ENCODE measurements around the gene BABAM2. TPM values are rescaled to one million over a fixed set of nuclear protein-coding genes. Genes with fewer than 3 reads are reported as not detected.

BABAM2 gene
- total and polyA plus RNA-seq, 2 of the 4 experiments (the other 2 are of a cell fraction): 20.9 to 23.1 TPM

DNA sequence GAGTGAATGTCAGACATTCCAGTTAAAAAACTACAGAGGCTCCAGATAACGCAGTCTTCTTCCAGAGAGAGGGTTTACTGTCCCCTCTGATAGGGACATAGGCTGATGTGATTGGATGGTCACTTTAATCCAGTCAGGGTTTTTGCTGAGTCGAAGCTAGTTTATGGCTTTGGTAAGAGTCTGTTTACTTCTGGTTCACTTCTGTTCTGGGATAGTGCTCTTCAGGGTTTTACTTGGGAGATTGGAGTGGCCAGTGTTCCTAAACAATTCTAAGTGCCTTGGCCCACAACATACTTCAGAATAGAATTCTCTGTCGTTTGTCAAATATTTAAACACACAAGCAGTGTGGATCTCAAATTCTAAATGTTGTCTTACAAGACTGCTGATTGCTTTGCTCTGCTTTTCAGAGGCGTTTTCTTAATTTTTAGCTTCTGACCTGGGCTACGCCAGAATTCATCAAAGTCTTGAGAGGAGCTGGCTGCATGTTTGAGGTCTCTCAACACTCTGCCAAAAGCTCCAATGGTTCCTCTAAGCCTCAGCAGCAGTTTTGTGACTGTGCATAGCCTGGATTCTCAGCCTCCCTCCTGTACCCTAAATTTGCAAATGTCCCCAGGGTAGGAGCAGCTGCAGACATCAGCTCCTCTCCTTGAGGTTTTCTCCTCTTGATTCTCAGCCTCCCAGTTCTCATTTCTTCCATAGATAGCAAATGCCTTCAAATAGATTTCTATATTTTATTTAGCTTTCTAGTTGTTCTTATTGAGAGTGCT lies 105.8 kb downstream of the BABAM2 start:
- Histone ChIP-seq H4K91ac (ENCODE audit: insufficient read depth, low read depth, low read length) (no peak overlapping the region), H4K5ac (ENCODE audit: low read depth, low read length) (no peak overlapping the region; the same call in 1 of the 2 replicates), H3K4me1 (ENCODE audit: control insufficient read depth, insufficient read depth, low read length) (peaks cover 6% of the 10 kb centered on the region), H3K27me3 (ENCODE audit: control insufficient read depth, insufficient read depth, low read length) (no peaks in the 10 kb centered on the region), H2BK120ac (ENCODE audit: low read depth, low read length) (no peak overlapping the region), H3K79me1 (ENCODE audit: low read depth in 1 of 2, low read length in 2 of 2) (peaks cover 11 to 13% of the 10 kb centered on the region in 2 experiments), H2AFZ (replicated peaks; ENCODE audit: low read length, poor library complexity) (no peak overlapping the region), H3K23ac (ENCODE audit: low read depth, low read length) (no peak overlapping the region), H3K4me2 (ENCODE audit: low read depth, low read length) (no peak overlapping the region), H2BK5ac (ENCODE audit: low read depth, low read length, poor library complexity, severe bottlenecking) (no peak overlapping the region), H3K36me3 (ENCODE audit: control insufficient read depth, insufficient read depth, low read length) (no peaks in the 10 kb centered on the region), H3K4me3 (ENCODE audit: insufficient read depth, low read depth, low read length) (no peak overlapping the region), H2AK5ac (ENCODE audit: low read depth, low read length) (no peak overlapping the region), H3K4ac (ENCODE audit: low read depth, low read length) (no peak overlapping the region), H4K8ac (ENCODE audit: low read depth in 2 of 2, low read length in 2 of 2) (no peak overlapping the region), H4K20me1 (ENCODE audit: insufficient read depth, low read length) (no peaks in the 10 kb centered on the region), H3K56ac (ENCODE audit: extremely low read depth, insufficient read depth, low read length) (no peak overlapping the region), H3K9ac (ENCODE audit: low read depth, low read length) (no peak overlapping the region), H2BK15ac (ENCODE audit: low read depth, low read length) (no peak overlapping the region), H2BK20ac (ENCODE audit: low read depth, low read length) (no peak overlapping the region), H3K18ac (ENCODE audit: low read depth, low read length) (no peak overlapping the region), H3K9me1 (ENCODE audit: insufficient read depth, low read length) (peaks cover 5% of the 10 kb centered on the region), H3K27ac (ENCODE audit: insufficient read depth, low read length) (no peak overlapping the region), H3K9me3 (ENCODE audit: control insufficient read depth, insufficient read depth, low read length) (peaks cover 2% of the 10 kb centered on the region), H2AK9ac (replicated peaks; ENCODE audit: low read depth, low read length, poor library complexity) (no peak overlapping the region), H3K14ac (replicated peaks; ENCODE audit: low read depth, low read length) (0 out of 2 replicates have a peak overlapping the region, but pooled peaks have one; percentile 3)
- ChIA-PET POLR2A (ENCODE audit: unreplicated experiment) (interaction anchor here (0.6 kb wide), 1 partner anchor 29 kb away, joined by 7 read pairs; no protein-coding TSS in a partner anchor), CTCF (interaction anchor here (0.7 to 1.0 kb wide), 2 partner anchors 40 to 110 kb away, joined by 3 to 4 read pairs; no protein-coding TSS in a partner anchor)
- dilution Hi-C loops (cut with HindIII; ENCODE audit: low sequenced_read_pairs, unreplicated experiment) (no loop called here), in situ Hi-C loops (cut with MboI; ENCODE audit: low sequenced_read_pairs) (no loop called here), intact Hi-C loops (cut with micrococcal nuclease) (no loop called here)
- BruUV-seq (replicated peaks): no TSS peak
- WGBS, 2 experiments (ENCODE audit: extremely low coverage in 2 of 2, insufficient read length in 1 of 2): 97% methylated on average over 4 of the region's 5 CpGs; no CpG with 5 or more reads in 1 of the 2 experiments
- no peak for TF ChIP-seq RCOR1 (IDR thresholded peaks at IDR 0.05; ENCODE audit: insufficient replicate concordance, low read length)
- no peak for TF ChIP-seq MAZ (IDR thresholded peaks at IDR 0.05; ENCODE audit: borderline replicate concordance, low read depth, low read length)
- TF ChIP-seq, protein P1, sequence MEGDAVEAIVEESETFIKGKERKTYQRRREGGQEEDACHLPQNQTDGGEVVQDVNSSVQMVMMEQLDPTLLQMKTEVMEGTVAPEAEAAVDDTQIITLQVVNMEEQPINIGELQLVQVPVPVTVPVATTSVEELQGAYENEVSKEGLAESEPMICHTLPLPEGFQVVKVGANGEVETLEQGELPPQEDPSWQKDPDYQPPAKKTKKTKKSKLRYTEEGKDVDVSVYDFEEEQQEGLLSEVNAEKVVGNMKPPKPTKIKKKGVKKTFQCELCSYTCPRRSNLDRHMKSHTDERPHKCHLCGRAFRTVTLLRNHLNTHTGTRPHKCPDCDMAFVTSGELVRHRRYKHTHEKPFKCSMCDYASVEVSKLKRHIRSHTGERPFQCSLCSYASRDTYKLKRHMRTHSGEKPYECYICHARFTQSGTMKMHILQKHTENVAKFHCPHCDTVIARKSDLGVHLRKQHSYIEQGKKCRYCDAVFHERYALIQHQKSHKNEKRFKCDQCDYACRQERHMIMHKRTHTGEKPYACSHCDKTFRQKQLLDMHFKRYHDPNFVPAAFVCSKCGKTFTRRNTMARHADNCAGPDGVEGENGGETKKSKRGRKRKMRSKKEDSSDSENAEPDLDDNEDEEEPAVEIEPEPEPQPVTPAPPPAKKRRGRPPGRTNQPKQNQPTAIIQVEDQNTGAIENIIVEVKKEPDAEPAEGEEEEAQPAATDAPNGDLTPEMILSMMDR (conservative IDR thresholded peaks at IDR 0.05; ENCODE audit: low read depth, low read length): no peak
- TF ChIP-seq, protein P2, sequence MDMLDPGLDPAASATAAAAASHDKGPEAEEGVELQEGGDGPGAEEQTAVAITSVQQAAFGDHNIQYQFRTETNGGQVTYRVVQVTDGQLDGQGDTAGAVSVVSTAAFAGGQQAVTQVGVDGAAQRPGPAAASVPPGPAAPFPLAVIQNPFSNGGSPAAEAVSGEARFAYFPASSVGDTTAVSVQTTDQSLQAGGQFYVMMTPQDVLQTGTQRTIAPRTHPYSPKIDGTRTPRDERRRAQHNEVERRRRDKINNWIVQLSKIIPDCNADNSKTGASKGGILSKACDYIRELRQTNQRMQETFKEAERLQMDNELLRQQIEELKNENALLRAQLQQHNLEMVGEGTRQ (IDR thresholded peaks at IDR 0.05; ENCODE audit: low read depth, low read length): no peak
- TF ChIP-seq MAFK (IDR thresholded peaks at IDR 0.05; ENCODE audit: low read depth, low read length): no peak
- no peak for TF ChIP-seq NFE2L2 (IDR thresholded peaks at IDR 0.05; ENCODE audit: low read depth, low read length)
- no peak for TF ChIP-seq SMC3 (IDR thresholded peaks at IDR 0.05; ENCODE audit: low read depth, low read length)
- no peak for TF ChIP-seq RFX5 (IDR thresholded peaks at IDR 0.05; ENCODE audit: low read depth, low read length)
- DNase-seq (no peak), ATAC-seq (ENCODE audit: low read depth) (no peak)
